ENCODE measurements around the gene TNFRSF14. TPM values are rescaled to one million over a fixed set of nuclear protein-coding genes. Genes with fewer than 3 reads are reported as not detected.
A peak's percentile ranks its signal among the peaks of the same experiment; 100 is the strongest.
"Not testable (repeated sequence)": the region's sequence is repeated elsewhere in the genome, so short reads cannot be mapped to it uniquely, and the experiment has no call there.

The TNFRSF14 gene
- polyA plus RNA-seq, 10 donors = 11.5 to 22.6 (median 13.8) TPM

GRCh38 chr1:2537784-2538115 lies 18.4 kb upstream of the TNFRSF14 start:
- DNase-seq = no peak

GRCh38 chr1:2538376-2538775 lies 17.8 kb upstream of the TNFRSF14 start:
- DNase-seq = no peak

GRCh38 chr1:2538872-2539271 lies 17.3 kb upstream of the TNFRSF14 start:
- no peak for DNase-seq

GRCh38 chr1:2539312-2539907 lies 16.8 kb upstream of the TNFRSF14 start:
- no peak for DNase-seq

GRCh38 chr1:2540816-2541492 lies 15.2 kb upstream of the TNFRSF14 start:
- no peak for DNase-seq

GRCh38 chr1:2541619-2542245 lies 14.4 kb upstream of the TNFRSF14 start:
- no peak for DNase-seq

- DNase-seq = no peak
Observed at GRCh38 chr1:2542246-2542915, 13.8 kb upstream of the TNFRSF14 start.

GRCh38 chr1:2543543-2544092 lies 12.6 kb upstream of the TNFRSF14 start:
- DNase-seq = no peak

GRCh38 chr1:2544093-2544874 lies 11.9 kb upstream of the TNFRSF14 start:
- peak in 1 of 3 donors; percentile 83 for DNase-seq

- no peak for DNase-seq
Observed at GRCh38 chr1:2544875-2545640, 11.1 kb upstream of the TNFRSF14 start.

GRCh38 chr1:2545754-2546514 lies 10.2 kb upstream of the TNFRSF14 start:
- peak in 2 of 3 donors; percentile 57 to 84 for DNase-seq

GRCh38 chr1:2546515-2547209 lies 9.5 kb upstream of the TNFRSF14 start:
- peak in 2 of 3 donors; percentile 66 to 89 for DNase-seq

GRCh38 chr1:2547210-2548067 lies 8.7 kb upstream of the TNFRSF14 start:
- DNase-seq = no peak

GRCh38 chr1:2548068-2548589 lies 8.0 kb upstream of the TNFRSF14 start:
- DNase-seq = peak; percentile 59 to 89 (median 79)

GRCh38 chr1:2549367-2550029 lies 6.7 kb upstream of the TNFRSF14 start:
- DNase-seq = not testable (repeated sequence)

- not testable (repeated sequence) for DNase-seq
Observed at GRCh38 chr1:2550309-2550861, 5.8 kb upstream of the TNFRSF14 start.

GRCh38 chr1:2551544-2551943 lies 4.6 kb upstream of the TNFRSF14 start:
- not testable (repeated sequence) for DNase-seq

Data from muscle of back (tissue), 11 donors.